ENCODE results near the gene PRDM5. TPM values are rescaled to one million over a fixed set of nuclear protein-coding genes. Genes with fewer than 3 reads are reported as not detected.
A peak's percentile ranks its signal among the peaks of the same experiment; 100 is the strongest.

Gene PRDM5
- total RNA-seq, 1 experiment from 2014 or later: 8.3 TPM

GRCh38 chr4:120718979-120719566 is 203.5 kb downstream of the PRDM5 start:
- Mint-ChIP-seq H3K4me3 (ENCODE audit: low read depth, unreplicated experiment) (no peak overlapping the region), H3K27ac (ENCODE audit: unreplicated experiment) (no peak overlapping the region), H3K9me3 (ENCODE audit: low read depth, unreplicated experiment) (no peaks in the 10 kb centered on the region), H3K27me3 (ENCODE audit: unreplicated experiment) (no peaks in the 10 kb centered on the region), H3K4me1 (ENCODE audit: low read depth, unreplicated experiment) (no peaks in the 10 kb centered on the region), H3K36me3 (ENCODE audit: insufficient read depth, unreplicated experiment) (no peaks in the 10 kb centered on the region)
- no TSS peak for BruUV-seq (replicated peaks)
- CTCF ChIA-PET: no interaction called here
- peak; percentile 37 for TF ChIP-seq CTCF (IDR thresholded peaks at IDR 0.05; ENCODE audit: unreplicated experiment)
- DNase-seq: peak; percentile 33
- intact Hi-C loops (cut with micrococcal nuclease; ENCODE audit: unreplicated experiment): loop anchor here (1.0 to 10.0 kb wide), 5 partner anchors 203 to 564 kb away; partner anchors contain the start of gene PRDM5

GRCh38 chr4:120716346-120716745 is 206.2 kb downstream of the PRDM5 start:
- no peak for DNase-seq
- intact Hi-C loops (cut with micrococcal nuclease; ENCODE audit: unreplicated experiment): loop anchor here (5.0 to 10.0 kb wide), 3 partner anchors 206 to 562 kb away; partner anchors contain the start of gene PRDM5
- TF ChIP-seq CTCF (IDR thresholded peaks at IDR 0.05; ENCODE audit: unreplicated experiment): no peak
- no peaks in the 10 kb centered on the region for H3K36me3 Mint-ChIP-seq (ENCODE audit: insufficient read depth, unreplicated experiment)
- no peaks in the 10 kb centered on the region for H3K9me3 Mint-ChIP-seq (ENCODE audit: low read depth, unreplicated experiment)
- no TSS peak for BruUV-seq (replicated peaks)
- H3K4me3 Mint-ChIP-seq (ENCODE audit: low read depth, unreplicated experiment): no peak overlapping the region
- CTCF ChIA-PET: no interaction called here
- H3K27me3 Mint-ChIP-seq (ENCODE audit: unreplicated experiment): no peaks in the 10 kb centered on the region
- H3K27ac Mint-ChIP-seq (ENCODE audit: unreplicated experiment): no peak overlapping the region
- H3K4me1 Mint-ChIP-seq (ENCODE audit: low read depth, unreplicated experiment): no peaks in the 10 kb centered on the region

GRCh38 chr4:120714417-120715010 is 208.0 kb downstream of the PRDM5 start:
- intact Hi-C loops (cut with micrococcal nuclease; ENCODE audit: unreplicated experiment): loop anchor here (5.0 to 10.0 kb wide), 3 partner anchors 208 to 560 kb away; partner anchors contain the start of gene PRDM5
- H3K9me3 Mint-ChIP-seq (ENCODE audit: low read depth, unreplicated experiment): no peaks in the 10 kb centered on the region
- no peak overlapping the region for H3K4me3 Mint-ChIP-seq (ENCODE audit: low read depth, unreplicated experiment)
- TF ChIP-seq CTCF (IDR thresholded peaks at IDR 0.05; ENCODE audit: unreplicated experiment): no peak
- no peaks in the 10 kb centered on the region for H3K36me3 Mint-ChIP-seq (ENCODE audit: insufficient read depth, unreplicated experiment)
- CTCF ChIA-PET: no interaction called here
- BruUV-seq (replicated peaks): no TSS peak
- no peak overlapping the region for H3K27ac Mint-ChIP-seq (ENCODE audit: unreplicated experiment)
- no peaks in the 10 kb centered on the region for H3K4me1 Mint-ChIP-seq (ENCODE audit: low read depth, unreplicated experiment)
- no peak for DNase-seq
- no peaks in the 10 kb centered on the region for H3K27me3 Mint-ChIP-seq (ENCODE audit: unreplicated experiment)

- intact Hi-C loops (cut with micrococcal nuclease; ENCODE audit: unreplicated experiment): loop anchor here (10.0 kb wide), 1 partner anchor 555 kb away; no protein-coding TSS in a partner anchor
- Mint-ChIP-seq H3K4me1 (ENCODE audit: low read depth, unreplicated experiment) (no peaks in the 10 kb centered on the region), H3K36me3 (ENCODE audit: insufficient read depth, unreplicated experiment) (no peaks in the 10 kb centered on the region), H3K27ac (ENCODE audit: unreplicated experiment) (no peak overlapping the region), H3K9me3 (ENCODE audit: low read depth, unreplicated experiment) (no peaks in the 10 kb centered on the region), H3K27me3 (ENCODE audit: unreplicated experiment) (no peaks in the 10 kb centered on the region), H3K4me3 (ENCODE audit: low read depth, unreplicated experiment) (no peak overlapping the region)
- CTCF ChIA-PET: no interaction called here
- TF ChIP-seq CTCF (IDR thresholded peaks at IDR 0.05; ENCODE audit: unreplicated experiment): no peak
- DNase-seq: no peak
- BruUV-seq (replicated peaks): no TSS peak
Observed at GRCh38 chr4:120709991-120710390, 212.5 kb downstream of the PRDM5 start.
